Upper lobe of left lung (tissue), 6 donors: ENCODE measurements around the gene ALDH1A3. TPM values are rescaled to one million over a fixed set of nuclear protein-coding genes. Genes with fewer than 3 reads are reported as not detected.
A peak's percentile ranks its signal among the peaks of the same experiment; 100 is the strongest.

Experiments used
- ATAC-seq, 2 donors: fragments of 200-7000 bp; cut with Tn5 transposase; one replicate each; pipeline ENCODE4 v1.9.1; 2022; ENCODE audit warnings: mild to moderate bottlenecking in 2 of 2, moderate library complexity in 2 of 2; ENCODE audit not compliant: low FRiP score in 2 of 2
- DNase-seq, 2 donors: peaks; one replicate each; pipeline ENCODE4 v3.0.0-alpha.2; 2019 to 2020
- H3K27ac ChIP-seq, 4 donors: fragments of 200-600 bp; sonication (generic); one replicate each; pipeline ENCODE4 v1.5.1; 2016 to 2019
- H3K27me3 ChIP-seq, 4 donors: fragments of 200-600 bp; sonication (generic); one replicate each; pipeline ENCODE4 v1.5.1; 2017 to 2019
- H3K36me3 ChIP-seq, 4 donors: fragments of 200-600 bp; sonication (generic); one replicate each; pipeline ENCODE4 v1.5.1; 2016 to 2019
- H3K4me1 ChIP-seq, 4 donors: fragments of 200-600 bp; sonication (generic); one replicate each; pipeline ENCODE4 v1.5.1; 2018 to 2019
- H3K4me3 ChIP-seq, 4 donors: fragments of 200-600 bp; sonication (generic); one replicate each; pipeline ENCODE4 v1.5.1; 2017 to 2019; ENCODE audit warnings: mild to moderate bottlenecking in 2 of 4, moderate library complexity in 1 of 4
- H3K9me3 ChIP-seq, 4 donors: fragments of 200-600 bp; sonication (generic); one replicate each; pipeline ENCODE4 v1.5.1; 2018 to 2019
- CTCF ChIP-seq, 6 experiments: fragments of 450-650 bp in 4 of 6; fragments of 200-600 bp in 2 of 6; sonication (generic) in 2 of 6; IDR thresholded peaks; one replicate each; pipeline ENCODE4 v1.5.1; 2016 to 2019; ENCODE audit warnings: antibody characterized with exemption in 6 of 6
- EP300 ChIP-seq, 4 donors: sonication (generic); formaldehyde crosslinking; IDR thresholded peaks; one replicate each; pipeline ENCODE4 v1.5.1; 2017; ENCODE audit warnings: antibody characterized with exemption in 4 of 4, control low read depth in 2 of 4
- POLR2A ChIP-seq, 4 donors: fragments of 450-650 bp; IDR thresholded peaks; one replicate each; pipeline ENCODE4 v1.5.1; 2016 to 2017; ENCODE audit warnings: antibody characterized with exemption in 4 of 4, mild to moderate bottlenecking in 2 of 4
- POLR2AphosphoS5 ChIP-seq, 2 donors: sonication (generic); formaldehyde crosslinking; IDR thresholded peaks; one replicate each; pipeline ENCODE4 v1.5.1; 2017; ENCODE audit warnings: antibody characterized with exemption in 2 of 2
- WGBS, 2 donors: methylation state at CpG; one replicate each; pipeline ENCODE4 v1.1.5; 2017 to 2018; 5-methylcytosine and 5-hydroxymethylcytosine counted together
- total RNA-seq, 6 donors: library from RNA; depleted of rRNA in 4 of 6; stranded (reverse); fragments of >200 nt in 4 of 6; gene quantifications; one replicate each; pipeline versions ENCODE4 v1.1.0 to v1.2.1, GENCODE V29; 2016 to 2021
- donor health status: DM: no; HTN: no; CAD: no; lungs with moderate emphysema.
- donor health status: DM: no; HTN: yes; CAD: no; lungs with severe emphysema.

Gene ALDH1A3
- total RNA-seq, 6 donors from 2014 or later: 3.6 to 41.5 (median 14.1) TPM

- no peak for TF ChIP-seq POLR2A (IDR thresholded peaks at IDR 0.05)
- no peak for TF ChIP-seq EP300 (IDR thresholded peaks at IDR 0.05)
- no peak for TF ChIP-seq CTCF (IDR thresholded peaks at IDR 0.05)
- no peak for TF ChIP-seq POLR2AphosphoS5 (IDR thresholded peaks at IDR 0.05)
- whole genome bisulfite sequencing, 2 donors: 51 to 54% methylated on average over 13 of the region's 13 CpGs
- Histone ChIP-seq H3K9me3 (no peaks in the 10 kb centered on the region), H3K4me3 (no peak overlapping the region), H3K27ac (peak overlapping the region in 2 of 4 donors; percentile 46 to 55), H3K27me3 (no peaks in the 10 kb centered on the region), H3K36me3 (peaks cover 0 to 7% (median 0%) of the 10 kb centered on the region in 4 donors), H3K4me1 (peaks cover 14 to 34% (median 22%) of the 10 kb centered on the region in 4 donors)
- ATAC-seq: no peak
- DNase-seq: no peak
Observed at GRCh38 chr15:100922192-100923040, 42.8 kb downstream of the ALDH1A3 start.

GRCh38 chr15:100923076-100923475, 43.4 kb downstream of the ALDH1A3 start:
- H3K4me3 ChIP-seq: no peak overlapping the region
- peaks cover 10 to 28% (median 15%) of the 10 kb centered on the region in 4 donors for H3K4me1 ChIP-seq
- H3K27me3 ChIP-seq: no peaks in the 10 kb centered on the region
- DNase-seq: no peak
- H3K36me3 ChIP-seq: peaks cover 0 to 7% (median 0%) of the 10 kb centered on the region in 4 donors
- no peak for ATAC-seq
- WGBS, 2 donors: 92 to 95% methylated on average over 7 of the region's 7 CpGs
- H3K27ac ChIP-seq: peak overlapping the region in 2 of 4 donors; percentile 46 to 55
- H3K9me3 ChIP-seq: no peaks in the 10 kb centered on the region
- TF ChIP-seq EP300 (IDR thresholded peaks at IDR 0.05) (no peak), POLR2AphosphoS5 (IDR thresholded peaks at IDR 0.05) (no peak), CTCF (IDR thresholded peaks at IDR 0.05) (no peak), POLR2A (IDR thresholded peaks at IDR 0.05) (no peak)

- H3K9me3 ChIP-seq: no peaks in the 10 kb centered on the region
- no peak overlapping the region for H3K4me3 ChIP-seq
- 72 to 88% methylated on average over 5 of the region's 5 CpGs for WGBS, 2 donors
- ATAC-seq (no peak), DNase-seq (no peak)
- peaks cover 3 to 23% (median 11%) of the 10 kb centered on the region in 4 donors for H3K4me1 ChIP-seq
- TF ChIP-seq EP300 (IDR thresholded peaks at IDR 0.05): no peak
- TF ChIP-seq POLR2AphosphoS5 (IDR thresholded peaks at IDR 0.05): no peak
- no peak for TF ChIP-seq CTCF (IDR thresholded peaks at IDR 0.05)
- H3K36me3 ChIP-seq: peaks cover 0 to 10% (median 0%) of the 10 kb centered on the region in 4 donors
- no peaks in the 10 kb centered on the region for H3K27me3 ChIP-seq
- H3K27ac ChIP-seq: no peak overlapping the region
Observed at GRCh38 chr15:100923902-100924301, 44.3 kb downstream of the ALDH1A3 start.

GRCh38 chr15:100924436-100924835, 44.8 kb downstream of the ALDH1A3 start:
- Histone ChIP-seq H3K9me3 (no peaks in the 10 kb centered on the region), H3K4me1 (peaks cover 3 to 23% (median 9%) of the 10 kb centered on the region in 4 donors), H3K36me3 (peaks cover 0 to 10% (median 0%) of the 10 kb centered on the region in 4 donors), H3K27me3 (no peaks in the 10 kb centered on the region), H3K4me3 (no peak overlapping the region), H3K27ac (no peak overlapping the region)
- ATAC-seq: no peak
- 86% methylated on average over 9 to 11 of the region's 11 CpGs for WGBS, 2 donors
- TF ChIP-seq EP300 (IDR thresholded peaks at IDR 0.05) (no peak), POLR2A (IDR thresholded peaks at IDR 0.05) (no peak), POLR2AphosphoS5 (IDR thresholded peaks at IDR 0.05) (no peak), CTCF (IDR thresholded peaks at IDR 0.05) (no peak)
- peak in 1 of 2 donors; percentile 41 for DNase-seq
